Vagina (tissue), 2 donors: ENCODE results near the gene PSMB8.

Experiments
- POLR2A ChIP-seq, 2 donors: fragments of 450-650 bp; IDR thresholded peaks; one replicate each; pipeline ENCODE4 v1.6.1; 2017; ENCODE audit warnings: antibody characterized with exemption in 2 of 2, mild to moderate bottlenecking in 2 of 2, moderate library complexity in 2 of 2
- POLR2AphosphoS5 ChIP-seq, 2 donors: sonication (generic); formaldehyde crosslinking; IDR thresholded peaks; one replicate each; pipeline ENCODE4 v1.9.0; 2017; ENCODE audit warnings: antibody characterized with exemption in 2 of 2, mild to moderate bottlenecking in 2 of 2, low read depth in 1 of 2; ENCODE audit not compliant: insufficient read depth in 1 of 2
- TF ChIP-seq, protein P1 (sequence below), 3 experiments: fragments of 450-650 bp in 2 of 3; fragments of 200-600 bp in 1 of 3; sonication (generic) in 1 of 3; IDR thresholded peaks; one replicate each; pipeline ENCODE4 v1.5.1; 2017 to 2019; ENCODE audit warnings: antibody characterized with exemption in 3 of 3, mild to moderate bottlenecking in 2 of 3, moderate library complexity in 2 of 3

DNA sequence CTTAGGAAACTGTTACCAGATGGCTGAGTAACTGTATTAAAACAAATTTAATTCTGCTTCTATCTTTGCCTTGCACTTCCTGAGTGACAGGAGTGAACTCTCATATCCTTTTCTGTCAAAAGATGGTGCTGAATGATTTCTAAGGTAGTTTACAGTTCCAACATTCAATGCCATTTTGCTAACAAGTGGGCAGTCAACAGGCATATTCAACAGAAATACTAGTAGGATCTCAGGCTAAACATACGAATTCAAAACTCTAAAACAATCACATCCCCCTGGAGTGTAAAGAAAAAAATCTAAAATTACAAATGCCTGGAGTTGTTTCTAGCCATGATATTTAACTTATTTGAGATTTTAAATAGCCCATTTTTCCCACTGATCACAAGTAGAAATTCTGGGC is 16.8 kb upstream of the PSMB8 start:
- TF ChIP-seq, protein P1, sequence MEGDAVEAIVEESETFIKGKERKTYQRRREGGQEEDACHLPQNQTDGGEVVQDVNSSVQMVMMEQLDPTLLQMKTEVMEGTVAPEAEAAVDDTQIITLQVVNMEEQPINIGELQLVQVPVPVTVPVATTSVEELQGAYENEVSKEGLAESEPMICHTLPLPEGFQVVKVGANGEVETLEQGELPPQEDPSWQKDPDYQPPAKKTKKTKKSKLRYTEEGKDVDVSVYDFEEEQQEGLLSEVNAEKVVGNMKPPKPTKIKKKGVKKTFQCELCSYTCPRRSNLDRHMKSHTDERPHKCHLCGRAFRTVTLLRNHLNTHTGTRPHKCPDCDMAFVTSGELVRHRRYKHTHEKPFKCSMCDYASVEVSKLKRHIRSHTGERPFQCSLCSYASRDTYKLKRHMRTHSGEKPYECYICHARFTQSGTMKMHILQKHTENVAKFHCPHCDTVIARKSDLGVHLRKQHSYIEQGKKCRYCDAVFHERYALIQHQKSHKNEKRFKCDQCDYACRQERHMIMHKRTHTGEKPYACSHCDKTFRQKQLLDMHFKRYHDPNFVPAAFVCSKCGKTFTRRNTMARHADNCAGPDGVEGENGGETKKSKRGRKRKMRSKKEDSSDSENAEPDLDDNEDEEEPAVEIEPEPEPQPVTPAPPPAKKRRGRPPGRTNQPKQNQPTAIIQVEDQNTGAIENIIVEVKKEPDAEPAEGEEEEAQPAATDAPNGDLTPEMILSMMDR (IDR thresholded peaks at IDR 0.05) = no peak
- TF ChIP-seq POLR2AphosphoS5 (IDR thresholded peaks at IDR 0.05; ENCODE audit: insufficient read depth in 1 of 2, low read depth in 1 of 2) = no peak
- no peak for TF ChIP-seq POLR2A (IDR thresholded peaks at IDR 0.05)
